GM18951 (cell line): ENCODE data around the gene GMEB2.
"Not testable (repeated sequence)": the region's sequence is repeated elsewhere in the genome, so short reads cannot be mapped to it uniquely, and the experiment has no call there.

Experiments used
- POLR2A ChIP-seq: IDR thresholded peaks from 4 replicates; pipeline ENCODE4 v1.6.1; 2011; ENCODE audit warnings: mild to moderate bottlenecking; ENCODE audit not compliant: insufficient read length, insufficient read depth; ENCODE audit errors: extremely low read depth
- in situ Hi-C: fragments of 300-500 bp; cut with MboI; formaldehyde crosslinking; loops from one replicate; pipeline ENCODE4 v1.12.0; 2022; ENCODE audit warnings: low sequenced_read_pairs, mixed read lengths, inconsistent platforms; ENCODE audit not compliant: unreplicated experiment

The GMEB2 gene

DNA sequence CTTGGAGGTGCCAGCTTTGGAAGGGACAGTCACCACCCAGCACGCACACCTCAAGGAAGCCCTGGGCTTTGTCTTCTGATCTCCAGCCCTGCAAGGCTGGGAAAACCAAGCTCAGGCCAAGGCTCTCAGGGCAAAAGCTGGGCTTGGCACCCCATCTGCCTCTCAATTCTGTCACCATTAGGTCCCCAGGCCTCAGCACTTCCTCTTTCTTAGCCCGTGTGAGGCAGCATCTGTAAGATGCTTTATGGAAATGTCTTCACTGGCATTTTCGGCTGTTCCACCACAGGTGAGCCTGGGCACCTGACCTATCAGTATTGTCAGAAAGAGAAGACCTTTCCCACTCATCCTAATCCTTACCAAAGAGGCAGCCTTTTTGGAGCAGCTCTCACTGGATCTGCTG, 24.6 kb downstream of the GMEB2 start:
- no peak for TF ChIP-seq POLR2A
- in situ Hi-C loops = no loop called here

DNA sequence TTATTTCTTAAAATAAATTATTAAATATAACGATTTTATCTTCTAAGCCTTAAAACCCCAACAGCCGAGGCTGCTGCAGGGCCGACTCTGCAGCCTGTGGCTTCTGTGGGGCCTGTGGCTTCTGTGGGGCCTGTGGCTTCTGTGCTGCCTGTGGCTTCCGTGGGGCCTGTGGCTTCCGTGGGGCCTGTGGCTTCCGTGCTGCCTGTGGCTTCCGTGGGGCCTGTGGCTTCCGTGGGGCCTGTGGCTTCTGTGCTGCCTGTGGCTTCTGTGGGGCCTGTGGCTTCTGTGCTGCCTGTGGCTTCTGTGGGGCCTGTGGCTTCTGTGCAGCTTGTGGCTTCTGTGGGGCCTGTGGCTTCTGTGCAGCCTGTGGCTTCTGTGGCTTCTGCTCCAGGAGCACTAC, 25.2 kb downstream of the GMEB2 start:
- in situ Hi-C loops = not testable (repeated sequence)

DNA sequence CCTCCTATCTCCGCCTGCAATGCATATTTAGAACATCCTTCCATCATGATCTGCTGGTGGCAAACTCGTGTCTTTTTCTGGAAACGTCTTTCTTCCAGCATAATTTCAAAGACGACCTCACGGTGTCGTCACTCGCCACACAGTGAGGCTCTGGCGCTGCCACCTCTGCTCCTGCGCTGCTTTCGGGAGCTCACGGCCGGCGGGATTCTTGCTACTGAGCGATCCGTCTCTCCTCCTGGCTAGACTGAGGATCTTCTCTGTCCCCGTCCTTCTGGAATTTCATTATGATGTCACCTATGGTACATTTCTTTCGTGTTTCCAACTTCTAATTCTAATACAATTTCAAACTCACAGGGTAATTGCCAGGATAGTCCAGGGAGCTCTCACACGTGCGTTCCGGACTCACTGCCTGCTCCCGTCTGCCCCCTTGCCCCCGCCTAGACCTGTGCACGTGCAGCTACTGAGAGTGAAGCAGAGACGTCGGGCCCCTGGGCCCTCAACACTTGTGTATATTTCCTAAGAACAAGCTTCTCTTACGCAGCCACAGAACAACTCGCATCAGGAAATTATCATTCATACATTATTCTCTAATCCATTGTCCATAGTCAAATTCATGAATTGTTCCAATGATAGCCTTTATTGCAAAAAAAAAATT, 27.4 kb downstream of the GMEB2 start:
- no peak for TF ChIP-seq POLR2A
- in situ Hi-C loops = no loop called here

DNA sequence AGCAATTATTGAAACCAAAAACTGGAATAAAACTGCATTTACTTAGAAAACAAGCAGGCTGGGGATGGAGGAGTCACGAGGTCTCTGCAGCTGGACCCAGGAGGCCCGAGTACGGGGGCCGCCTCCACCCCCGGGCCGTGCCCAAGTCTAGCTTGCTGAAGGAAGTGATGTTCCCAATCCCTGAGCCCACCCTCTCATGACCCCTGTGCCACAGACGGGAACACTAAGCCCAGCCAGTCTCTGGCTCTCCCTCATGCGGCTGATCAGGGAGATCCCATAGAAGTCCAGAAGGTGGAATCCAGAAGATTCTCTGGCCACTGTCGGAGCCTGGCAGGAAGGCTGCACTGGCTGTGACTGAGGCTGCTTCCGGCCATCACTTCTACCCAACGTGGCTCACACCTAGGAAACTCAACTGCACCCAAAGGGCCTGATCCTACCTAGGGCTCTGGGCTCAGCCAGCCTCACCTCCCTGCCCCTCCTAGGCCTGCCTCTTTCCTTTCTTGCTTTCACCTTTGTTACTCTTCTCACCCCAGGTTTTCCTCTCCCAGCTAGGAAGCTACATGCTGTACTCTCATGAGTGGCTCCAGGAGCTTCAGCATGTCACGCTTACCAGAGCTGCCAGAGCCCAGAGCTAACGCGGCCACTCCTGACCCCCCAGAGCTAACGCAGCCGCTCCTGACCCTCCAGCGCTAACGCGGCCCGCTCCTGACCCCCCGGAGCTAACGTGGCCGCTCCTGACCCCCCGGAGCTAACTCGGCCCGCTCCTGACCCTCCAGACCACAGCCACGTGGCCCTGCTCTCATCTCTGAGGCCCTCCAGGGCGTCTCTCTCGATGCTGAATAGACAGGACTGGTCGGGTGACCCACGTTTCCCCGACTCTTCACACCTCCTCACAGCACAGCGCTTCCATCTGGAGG, 28.2 kb downstream of the GMEB2 start:
- TF ChIP-seq POLR2A = no peak
- in situ Hi-C loops = no loop called here

DNA sequence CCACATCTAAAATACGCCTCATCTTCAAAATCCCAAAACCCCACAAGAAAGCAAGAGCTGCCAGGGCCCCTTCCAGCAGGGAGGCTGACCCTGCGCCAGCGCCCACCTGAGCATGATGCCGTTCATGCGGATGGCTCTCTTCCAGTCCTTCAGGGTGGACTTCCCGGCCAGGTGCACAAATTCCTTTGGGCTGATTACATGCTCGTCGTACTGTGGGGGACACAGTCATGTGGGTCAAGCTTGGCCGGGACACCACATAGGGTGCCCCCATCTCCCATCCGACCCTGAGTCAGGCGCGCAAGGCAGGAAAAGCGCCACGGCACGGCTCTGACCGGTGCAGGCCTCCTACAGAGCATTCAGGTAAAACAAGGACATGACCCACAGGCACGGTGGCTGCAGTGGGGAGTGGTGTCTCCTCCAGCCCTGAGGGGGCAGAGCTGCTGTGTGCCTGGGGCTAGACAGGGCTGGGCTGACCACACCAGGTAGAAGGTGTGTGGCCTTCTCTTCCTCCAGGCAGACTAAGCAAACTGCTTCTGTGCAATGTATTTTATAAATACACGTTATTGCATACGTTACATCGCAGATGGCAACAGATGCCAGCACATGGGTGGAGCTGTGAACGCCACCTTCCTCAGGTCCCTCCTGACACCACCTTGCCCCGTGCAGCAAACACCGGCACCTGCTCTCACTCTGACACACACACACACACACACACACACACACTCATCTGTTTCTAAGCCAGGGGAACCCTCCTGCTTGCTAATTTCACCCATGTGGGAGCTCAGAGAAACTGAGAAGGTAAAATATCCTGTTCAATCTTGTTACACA, 29.0 kb downstream of the GMEB2 start:
- in situ Hi-C loops = no loop called here
- TF ChIP-seq POLR2A = no peak

DNA sequence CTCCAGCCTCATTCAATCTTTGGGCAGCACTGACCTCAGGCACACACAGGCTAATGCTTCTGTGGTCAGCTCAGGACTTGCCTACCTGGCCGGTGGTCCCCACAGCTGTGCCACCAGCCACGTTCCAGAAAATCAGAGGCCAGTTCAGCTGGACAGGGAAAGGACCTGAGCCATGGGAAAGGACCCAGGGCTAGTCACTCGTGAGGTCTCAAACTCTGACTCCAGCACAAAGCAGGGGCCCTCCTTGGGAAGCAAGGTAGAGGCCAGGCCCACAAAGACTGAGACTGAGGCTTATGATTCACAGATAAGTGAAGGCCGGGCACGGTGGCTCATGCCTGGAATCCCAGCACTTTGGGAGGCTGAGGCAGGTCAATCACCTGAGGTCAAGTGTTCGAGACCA, 30.5 kb downstream of the GMEB2 start:
- no peak for TF ChIP-seq POLR2A
- in situ Hi-C loops = no loop called here

DNA sequence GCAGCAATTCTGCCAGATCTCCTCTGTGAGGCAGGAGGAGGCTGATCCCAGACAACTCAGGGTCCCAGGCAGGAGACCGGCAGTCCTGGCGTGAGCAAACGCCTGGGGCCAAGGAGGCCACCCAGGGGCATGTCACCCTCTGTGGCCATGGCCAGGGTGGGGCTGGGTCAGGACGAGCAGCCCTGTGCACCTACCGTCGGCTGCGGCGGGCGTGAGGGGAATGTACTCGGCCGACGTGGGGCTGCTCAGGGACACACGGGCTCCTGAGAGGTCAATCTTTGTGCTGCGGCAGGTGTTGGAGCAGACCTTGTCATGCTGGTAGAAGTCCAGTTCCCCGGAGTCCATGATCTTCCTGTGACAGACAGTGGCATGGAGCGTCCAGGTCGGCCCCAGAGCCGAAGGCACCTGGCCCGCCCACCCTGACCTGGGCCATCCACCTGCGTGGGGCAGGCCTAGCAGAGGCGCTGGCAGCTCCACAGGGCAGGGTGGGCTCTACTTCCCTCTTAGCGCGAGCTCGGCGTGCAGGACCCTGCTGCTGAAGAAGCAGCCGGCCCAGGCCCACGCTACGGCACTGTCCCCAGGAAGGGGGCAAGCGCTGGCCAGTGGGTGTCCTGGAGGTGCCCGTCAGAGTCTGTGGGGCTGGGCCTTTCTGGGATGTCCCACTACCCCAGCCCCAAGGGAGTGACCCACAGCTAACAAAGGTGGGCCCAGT, 31.3 kb downstream of the GMEB2 start:
- in situ Hi-C loops = no loop called here
- TF ChIP-seq POLR2A = no peak

DNA sequence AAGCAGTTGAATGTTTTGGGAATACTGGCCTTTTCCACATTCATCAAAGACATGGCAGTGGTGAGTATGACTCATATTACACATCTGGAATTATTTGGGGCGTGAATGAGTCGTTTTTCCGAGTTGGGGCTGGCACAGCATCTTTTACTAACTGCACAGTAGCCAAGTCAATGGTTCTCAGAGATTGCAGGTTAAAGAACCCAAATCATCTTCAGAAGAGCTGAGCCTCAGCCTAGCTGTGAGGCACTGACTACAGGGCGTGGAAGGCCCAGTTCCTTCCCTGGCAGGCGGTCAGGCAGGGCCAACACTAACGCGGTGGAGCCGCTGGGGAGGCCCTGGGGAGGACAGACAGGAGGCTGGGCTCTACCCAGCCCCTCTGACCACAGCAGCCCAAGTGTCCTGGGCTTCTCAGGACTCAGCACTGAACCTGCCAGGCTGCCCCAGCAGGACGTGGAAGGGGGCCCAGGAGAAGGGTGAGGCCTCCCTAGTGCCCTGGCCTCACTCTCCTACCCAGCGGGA, 32.8 kb downstream of the GMEB2 start:
- no peak for TF ChIP-seq POLR2A
- in situ Hi-C loops = no loop called here

DNA sequence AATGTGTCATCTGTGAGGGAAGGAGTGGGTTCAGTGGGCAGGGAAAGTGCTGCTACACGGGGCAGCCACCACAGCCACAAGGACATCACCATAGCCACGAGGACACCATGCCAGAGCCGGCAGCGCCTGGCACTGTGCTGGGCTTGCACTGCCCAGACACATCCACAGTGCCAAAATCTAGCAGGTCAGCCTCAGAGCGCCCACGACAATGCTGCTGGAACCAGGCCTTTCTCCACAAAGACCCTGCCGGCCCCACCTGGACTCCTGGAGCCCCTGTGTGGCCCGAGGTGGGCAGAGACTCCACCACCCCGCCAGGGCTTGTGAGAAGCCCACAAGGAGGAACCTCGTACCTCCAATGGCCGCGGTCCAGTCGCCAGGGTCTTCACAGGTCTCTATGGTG, 34.2 kb downstream of the GMEB2 start:
- in situ Hi-C loops = no loop called here
- no peak for TF ChIP-seq POLR2A

DNA sequence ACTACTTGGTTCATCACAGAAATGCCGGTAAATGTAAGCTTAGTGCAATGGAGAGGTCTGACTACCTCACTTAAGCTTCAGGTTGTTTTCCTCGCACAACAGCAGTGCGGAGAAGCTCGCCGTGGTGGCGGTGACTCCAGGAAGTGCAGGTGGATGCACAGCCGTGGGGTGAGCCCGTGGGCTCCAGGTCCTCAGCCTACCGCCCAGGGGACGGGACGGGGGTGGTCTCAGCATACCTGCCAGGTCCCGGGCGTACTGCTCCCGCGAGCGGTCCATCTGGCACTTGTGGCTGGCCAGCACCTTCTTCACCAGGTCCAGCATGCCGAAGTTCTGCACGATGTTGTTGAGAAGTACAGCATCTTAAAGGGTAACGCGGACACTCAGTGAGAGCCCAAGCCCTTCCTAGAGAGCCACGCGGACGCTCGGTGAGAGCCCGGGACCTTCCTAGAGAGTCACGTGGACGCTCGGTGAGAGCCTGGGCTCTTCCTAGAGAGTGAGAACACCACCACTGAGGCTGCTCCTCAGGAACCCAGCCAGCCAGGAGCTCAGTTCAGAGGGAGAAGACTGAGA, 35.0 kb downstream of the GMEB2 start:
- no peak for TF ChIP-seq POLR2A
- in situ Hi-C loops = no loop called here

DNA sequence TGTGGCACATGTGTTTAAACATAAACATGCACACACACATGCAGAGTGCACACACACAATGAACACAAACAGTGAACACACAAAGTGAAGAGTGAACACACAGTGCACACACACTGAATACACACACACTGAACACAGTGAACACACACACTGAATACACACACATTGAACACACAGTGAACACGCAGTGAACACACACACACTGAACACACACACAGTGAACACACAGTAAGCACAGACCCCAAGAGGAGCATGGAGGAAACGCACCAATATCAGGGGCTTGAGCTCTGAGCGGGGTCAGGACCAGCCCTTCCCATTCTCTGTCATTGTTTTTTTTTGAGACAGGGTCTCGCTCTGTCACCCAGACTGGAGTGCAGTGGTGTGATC, 35.8 kb downstream of the GMEB2 start:
- in situ Hi-C loops = no loop called here
- no peak for TF ChIP-seq POLR2A
